Brain microvascular endothelial cell (primary cell): ENCODE data around the gene PPFIBP2.

Experiments used
- DNase-seq: peaks from one replicate; pipeline ENCODE4 v3.0.0-alpha.2; 2020
- H3K27ac ChIP-seq: fragments of 250-450 bp; sonication (Bioruptor Pico); 2 replicates; pipeline ENCODE4 v1.5.1; 2020; ENCODE audit warnings: mild to moderate bottlenecking, moderate library complexity
- H3K27me3 ChIP-seq: fragments of 250-450 bp; sonication (Bioruptor Pico); replicated peaks from 2 replicates; pipeline ENCODE4 v1.5.1; 2020; ENCODE audit warnings: mild to moderate bottlenecking
- H3K36me3 ChIP-seq: fragments of 250-450 bp; sonication (Bioruptor Pico); replicated peaks from 2 replicates; pipeline ENCODE4 v1.5.1; 2020; ENCODE audit warnings: mild to moderate bottlenecking
- H3K4me3 ChIP-seq: 2 replicates; pipeline ENCODE4 v1.5.1; 2011; ENCODE audit warnings: low read depth, mild to moderate bottlenecking, control low read depth, low read length, moderate library complexity
- CTCF ChIP-seq: IDR thresholded peaks from 2 replicates; pipeline ENCODE4 v1.5.1; 2011; ENCODE audit warnings: low read depth, mild to moderate bottlenecking, moderate library complexity, low read length, control low read depth, inconsistent platforms; ENCODE audit errors: missing control alignments
- in situ Hi-C: cut with HindIII; loops from 2 replicates; pipeline ENCODE4 v1.10.0; 2017; ENCODE audit warnings: low sequenced_read_pairs, low pct_ligation_motif_present

The PPFIBP2 gene

GRCh38 chr11:7570938-7571521 lies 57.2 kb downstream of the PPFIBP2 start:
- no peak overlapping the region for H3K4me3 ChIP-seq
- in situ Hi-C loops, result no loop called here
- H3K27ac ChIP-seq, result no peak overlapping the region
- H3K36me3 ChIP-seq, result no peaks in the 10 kb centered on the region
- H3K27me3 ChIP-seq, result no peaks in the 10 kb centered on the region
- no peak for TF ChIP-seq CTCF
- DNase-seq, result no peak

- peak; percentile 61 for DNase-seq
These were observed 57.8 kb downstream of the PPFIBP2 start for GRCh38 chr11:7571640-7572000.

GRCh38 chr11:7572001-7572712 lies 58.4 kb downstream of the PPFIBP2 start:
- H3K36me3 ChIP-seq, result no peaks in the 10 kb centered on the region
- in situ Hi-C loops, result no loop called here
- H3K27me3 ChIP-seq, result no peaks in the 10 kb centered on the region
- no peak for DNase-seq
- no peak overlapping the region for H3K27ac ChIP-seq
- TF ChIP-seq CTCF, result no peak
- H3K4me3 ChIP-seq, result no peak overlapping the region

More at GRCh38 chr11:7571640-7572000, 57.8 kb downstream of the PPFIBP2 start:
- Histone ChIP-seq H3K27ac (no peak overlapping the region), H3K4me3 (no peak overlapping the region), H3K27me3 (no peaks in the 10 kb centered on the region), H3K36me3 (no peaks in the 10 kb centered on the region)
- TF ChIP-seq CTCF, result peak; percentile 99
- in situ Hi-C loops, result no loop called here

GRCh38 chr11:7573193-7573557 lies 59.4 kb downstream of the PPFIBP2 start:
- no peaks in the 10 kb centered on the region for H3K36me3 ChIP-seq
- no peak for TF ChIP-seq CTCF
- no peak overlapping the region for H3K4me3 ChIP-seq
- no peak overlapping the region for H3K27ac ChIP-seq
- DNase-seq, result no peak
- no peaks in the 10 kb centered on the region for H3K27me3 ChIP-seq
- in situ Hi-C loops, result no loop called here

- Histone ChIP-seq H3K36me3 (no peaks in the 10 kb centered on the region), H3K27me3 (no peaks in the 10 kb centered on the region), H3K27ac (no peak overlapping the region), H3K4me3 (no peak overlapping the region)
- DNase-seq, result no peak
- no peak for TF ChIP-seq CTCF
- in situ Hi-C loops, result no loop called here
These were observed 59.9 kb downstream of the PPFIBP2 start for GRCh38 chr11:7573558-7574296.
